Epithelial cell of proximal tubule (primary cell): Measurements from ENCODE around the gene TEX36. TPM values are rescaled to one million over a fixed set of nuclear protein-coding genes. Genes with fewer than 3 reads are reported as not detected.
"Not testable (repeated sequence)": the region's sequence is repeated elsewhere in the genome, so short reads cannot be mapped to it uniquely, and the experiment has no call there.

Experiments
- DNase-seq: peaks from one replicate; pipeline ENCODE4 v3.0.0-alpha.2; 2011; ENCODE audit warnings: low read depth
- H3K4me3 ChIP-seq: 2 replicates; pipeline ENCODE4 v1.5.1; 2011; ENCODE audit warnings: low read depth, mild to moderate bottlenecking, low read length
- total RNA-seq: library from RNA; depleted of rRNA; stranded (reverse); fragments of >200 nt; gene quantifications from 2 replicates; pipeline ENCODE4 v1.2.3, GENCODE V29; 2015
- TF ChIP-seq, protein P1 (sequence below): conservative IDR thresholded peaks from 2 replicates; pipeline ENCODE4 v1.5.1; 2012; ENCODE audit warnings: low read depth, mild to moderate bottlenecking, low read length

Gene TEX36
- total RNA-seq, 1 donor from 2014 or later = not detected

DNA sequence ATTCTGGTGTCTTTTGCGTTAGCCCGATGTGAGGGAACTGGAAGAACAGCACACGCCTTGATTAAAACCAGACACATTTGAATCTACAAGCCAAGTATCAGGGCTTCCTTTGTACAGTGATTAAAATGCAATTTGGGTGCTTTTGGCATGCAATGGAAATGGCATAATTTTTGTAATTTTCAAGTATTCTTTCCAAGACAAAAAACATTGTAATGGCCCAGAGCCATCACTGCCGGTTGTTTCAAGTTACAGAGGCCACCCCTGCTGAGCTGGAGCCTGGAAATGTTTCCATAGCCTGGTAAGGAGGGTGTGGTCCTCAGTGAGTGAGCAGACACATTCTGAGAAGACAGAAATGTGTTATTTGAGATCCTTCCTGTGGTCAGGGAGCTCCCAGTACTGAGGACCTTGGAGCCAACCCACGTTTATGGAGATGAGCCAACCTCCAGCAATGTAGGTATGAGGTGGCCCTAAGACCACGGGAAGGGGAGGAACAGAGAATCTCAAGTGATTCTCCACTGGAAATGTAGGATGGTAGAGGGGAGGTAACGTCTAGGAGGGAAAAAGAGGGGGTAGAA lies 20.9 kb downstream of the TEX36 start:
- no peak for DNase-seq
- no peak overlapping the region for H3K4me3 ChIP-seq
- TF ChIP-seq, protein P1, sequence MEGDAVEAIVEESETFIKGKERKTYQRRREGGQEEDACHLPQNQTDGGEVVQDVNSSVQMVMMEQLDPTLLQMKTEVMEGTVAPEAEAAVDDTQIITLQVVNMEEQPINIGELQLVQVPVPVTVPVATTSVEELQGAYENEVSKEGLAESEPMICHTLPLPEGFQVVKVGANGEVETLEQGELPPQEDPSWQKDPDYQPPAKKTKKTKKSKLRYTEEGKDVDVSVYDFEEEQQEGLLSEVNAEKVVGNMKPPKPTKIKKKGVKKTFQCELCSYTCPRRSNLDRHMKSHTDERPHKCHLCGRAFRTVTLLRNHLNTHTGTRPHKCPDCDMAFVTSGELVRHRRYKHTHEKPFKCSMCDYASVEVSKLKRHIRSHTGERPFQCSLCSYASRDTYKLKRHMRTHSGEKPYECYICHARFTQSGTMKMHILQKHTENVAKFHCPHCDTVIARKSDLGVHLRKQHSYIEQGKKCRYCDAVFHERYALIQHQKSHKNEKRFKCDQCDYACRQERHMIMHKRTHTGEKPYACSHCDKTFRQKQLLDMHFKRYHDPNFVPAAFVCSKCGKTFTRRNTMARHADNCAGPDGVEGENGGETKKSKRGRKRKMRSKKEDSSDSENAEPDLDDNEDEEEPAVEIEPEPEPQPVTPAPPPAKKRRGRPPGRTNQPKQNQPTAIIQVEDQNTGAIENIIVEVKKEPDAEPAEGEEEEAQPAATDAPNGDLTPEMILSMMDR = no peak

DNA sequence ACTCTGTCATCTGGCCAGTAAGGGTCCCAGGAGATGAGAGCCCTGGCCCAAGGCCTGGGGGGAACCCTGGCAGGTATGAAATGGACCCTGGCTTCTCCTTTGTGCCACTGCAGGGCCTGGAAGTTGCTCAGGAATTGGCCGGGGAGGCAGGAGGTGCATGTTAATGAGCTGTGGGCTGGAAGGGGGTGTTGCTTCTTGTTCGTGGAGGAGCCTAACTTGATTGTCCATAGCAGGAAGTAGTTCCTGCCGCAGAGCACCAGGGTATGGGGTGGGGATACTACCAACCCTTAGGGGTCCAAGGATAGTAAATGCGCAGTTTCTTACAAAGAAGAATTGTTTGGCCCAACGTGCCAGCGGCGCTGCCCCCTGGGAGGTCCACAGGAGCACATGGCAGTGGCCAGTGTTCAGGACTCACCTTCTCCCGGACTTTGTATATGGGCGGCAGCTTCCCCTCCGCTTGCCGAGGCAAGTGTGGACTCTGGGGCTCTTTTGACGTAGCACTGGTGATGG lies 21.5 kb downstream of the TEX36 start:
- TF ChIP-seq, protein P1 = no peak
- H3K4me3 ChIP-seq = no peak overlapping the region
- DNase-seq = no peak

DNA sequence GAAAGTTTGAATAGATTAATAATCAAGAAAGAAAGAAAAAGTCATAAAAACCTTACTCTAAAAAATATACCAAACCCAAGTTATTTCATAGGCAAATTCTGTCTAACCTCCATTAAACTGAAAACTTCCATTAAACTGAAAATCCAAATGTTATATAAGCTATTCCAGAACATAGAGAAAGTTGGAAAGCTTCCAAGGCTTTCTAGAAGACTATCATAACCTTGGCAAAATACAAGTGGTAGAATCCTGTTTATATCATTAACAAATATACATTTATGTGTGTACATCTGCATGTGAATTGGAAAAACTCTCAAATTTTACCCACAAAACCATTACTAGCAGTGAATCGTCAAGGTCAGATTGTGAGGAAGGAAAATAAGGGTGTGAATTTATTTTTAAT lies 23.9 kb downstream of the TEX36 start:
- DNase-seq = no peak
- no peak overlapping the region for H3K4me3 ChIP-seq
- TF ChIP-seq, protein P1 = no peak

DNA sequence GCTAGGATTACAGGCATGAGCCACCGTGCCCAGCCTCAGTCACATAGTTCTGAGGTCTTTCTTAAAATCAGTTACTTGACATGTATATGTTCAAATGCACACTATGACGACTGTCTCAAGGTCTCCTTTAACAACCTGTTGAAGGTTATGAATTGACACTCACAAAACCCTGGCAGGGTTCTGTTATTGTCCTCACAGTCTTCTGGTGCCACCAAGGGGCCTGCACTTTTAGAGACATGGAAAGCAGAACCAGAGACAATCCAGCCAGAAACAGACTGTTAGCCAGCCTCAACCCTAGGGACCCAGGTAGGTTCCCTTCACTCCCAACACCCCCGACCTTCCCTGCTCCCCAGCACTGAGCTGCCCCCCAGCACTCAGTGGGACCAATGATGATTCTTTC lies 26.4 kb downstream of the TEX36 start:
- no peak for DNase-seq
- H3K4me3 ChIP-seq = no peak overlapping the region
- TF ChIP-seq, protein P1 = no peak

DNA sequence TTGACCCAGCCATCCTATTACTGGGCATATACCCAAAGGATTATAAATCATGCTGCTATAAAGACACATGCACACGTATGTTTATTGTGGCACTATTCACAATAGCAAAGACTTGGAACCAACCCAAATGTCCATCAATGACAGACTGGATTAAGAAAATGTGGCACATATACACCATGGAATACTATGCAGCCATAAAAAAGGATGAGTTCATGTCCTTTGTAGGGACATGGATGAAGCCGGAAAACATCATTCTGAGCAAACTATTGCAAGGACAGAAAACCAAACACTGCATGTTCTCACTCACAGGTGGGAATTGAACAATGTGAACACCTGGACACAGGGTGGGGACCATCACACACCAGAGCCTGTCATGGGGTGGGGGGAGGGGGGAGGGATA lies 29.9 kb downstream of the TEX36 start:
- DNase-seq, H3K4me3 ChIP-seq: not testable (repeated sequence)

DNA sequence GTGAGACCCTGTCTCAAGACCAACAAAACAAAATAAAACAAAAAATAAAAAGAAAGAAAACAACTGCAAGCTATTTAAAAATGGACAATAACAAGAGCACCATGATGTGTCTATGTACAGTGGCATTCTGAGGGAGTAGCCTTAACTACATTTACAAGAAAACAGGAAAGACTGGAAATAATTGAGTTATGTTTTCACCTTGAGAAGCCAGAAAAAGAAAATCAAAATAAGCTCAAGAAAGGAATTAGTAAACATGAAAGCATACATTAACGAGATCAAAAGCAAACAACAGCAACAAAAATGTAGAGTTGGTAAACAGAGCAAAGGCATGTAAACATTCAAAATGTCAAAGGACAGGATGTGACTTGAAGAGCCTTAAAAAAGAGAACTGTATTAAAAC lies 36.7 kb downstream of the TEX36 start:
- DNase-seq = no peak
- H3K4me3 ChIP-seq = no peak overlapping the region
- TF ChIP-seq, protein P1 = no peak

DNA sequence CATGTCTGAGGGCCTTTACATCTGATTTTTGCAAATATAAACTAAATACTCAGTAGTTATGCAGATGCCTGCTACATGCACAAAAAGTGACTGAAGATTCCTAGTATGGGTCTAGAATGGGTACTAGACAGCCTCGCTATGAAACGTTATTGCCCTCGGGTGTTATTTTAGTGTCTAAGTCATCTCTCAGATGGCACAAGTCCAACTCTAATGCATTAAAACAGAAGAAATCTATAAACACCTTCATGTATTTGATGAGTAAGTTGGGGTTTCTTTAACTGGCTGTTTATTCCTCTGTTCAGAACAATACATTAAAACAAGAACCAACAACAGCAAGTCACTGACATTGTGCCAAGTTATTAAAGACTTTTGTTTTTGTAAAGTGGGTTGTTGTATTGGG lies 41.6 kb downstream of the TEX36 start:
- TF ChIP-seq, protein P1 = no peak
- DNase-seq = no peak
- no peak overlapping the region for H3K4me3 ChIP-seq
